HCT116 (cell line): ENCODE results near the gene C16orf78.

Experiments used
- ATF3 ChIP-seq: IDR thresholded peaks from 2 replicates; pipeline ENCODE4 v1.6.1; 2012
- CEBPB ChIP-seq: IDR thresholded peaks from 2 replicates; pipeline ENCODE4 v1.6.1; 2012; ENCODE audit warnings: low read depth
- CTCF ChIP-seq, 3 experiments: fragments of 200-600 bp in 1 of 3; sonication (generic) in 1 of 3; IDR thresholded peaks in 2 of 3; conservative IDR thresholded peaks in 1 of 3; 2 replicates each; pipeline ENCODE4 v1.5.1; 2012 to 2017; ENCODE audit warnings: low read depth in 2 of 3, low read length in 2 of 3, antibody characterized with exemption in 1 of 3, borderline replicate concordance in 1 of 3, control low read depth in 1 of 3, mild to moderate bottlenecking in 1 of 3, mixed read lengths in 1 of 3, mixed run types in 1 of 3, moderate library complexity in 1 of 3; ENCODE audit not compliant: insufficient read depth in 1 of 3
- ELF1 ChIP-seq: IDR thresholded peaks from 2 replicates; pipeline ENCODE4 v1.6.1; 2012; ENCODE audit warnings: low read depth, borderline replicate concordance
- EZH2 ChIP-seq: fragments of 200-600 bp; sonication (generic); IDR thresholded peaks from 2 replicates; pipeline ENCODE4 v1.6.1; 2017; ENCODE audit warnings: antibody characterized with exemption, mixed run types
- EZH2phosphoT487 ChIP-seq: fragments of 200-600 bp; IDR thresholded peaks from 2 replicates; pipeline ENCODE4 v1.6.1; 2018; ENCODE audit warnings: antibody characterized with exemption, borderline replicate concordance
- MAX ChIP-seq: IDR thresholded peaks from 2 replicates; pipeline ENCODE4 v1.6.1; 2012
- POLR2A ChIP-seq: IDR thresholded peaks from 2 replicates; pipeline ENCODE4 v1.7.0; 2011; ENCODE audit warnings: borderline replicate concordance; ENCODE audit not compliant: insufficient read depth, insufficient read length; ENCODE audit errors: extremely low read depth
- POLR2AphosphoS5 ChIP-seq: IDR thresholded peaks from 2 replicates; pipeline ENCODE4 v1.6.1; 2011; ENCODE audit warnings: mild to moderate bottlenecking, low read depth, low read length, moderate library complexity
- REST ChIP-seq: IDR thresholded peaks from 2 replicates; pipeline ENCODE4 v1.6.1; 2012; ENCODE audit warnings: low read depth
- SP1 ChIP-seq: IDR thresholded peaks from 2 replicates; pipeline ENCODE4 v1.6.1; 2012; ENCODE audit warnings: low read depth
- SRF ChIP-seq: IDR thresholded peaks from 2 replicates; pipeline ENCODE4 v1.6.1; 2012; ENCODE audit warnings: low read depth
- TCF7L2 ChIP-seq: IDR thresholded peaks from 2 replicates; pipeline ENCODE4 v1.7.0; 2011; ENCODE audit warnings: borderline replicate concordance, inconsistent platforms; ENCODE audit not compliant: insufficient read depth, insufficient read length; ENCODE audit errors: extremely low read depth
- ZNF274 ChIP-seq: fragments of 200-500 bp; sonication (Bioruptor generic); IDR thresholded peaks from 2 replicates; pipeline ENCODE4 v1.6.1; 2014; ENCODE audit warnings: mild to moderate bottlenecking, low read depth, low read length, inconsistent platforms

- TF ChIP-seq EZH2 (no peak), CTCF (IDR thresholded peaks at IDR 0.05 in 2 of 3, conservative IDR thresholded peaks at IDR 0.05 in 1 of 3; ENCODE audit: borderline replicate concordance in 1 of 3, insufficient read depth in 1 of 3, low read depth in 2 of 3, low read length in 2 of 3) (no peak), CEBPB (no peak), POLR2A (no peak), REST (no peak), ZNF274 (no peak), MAX (no peak), TCF7L2 (no peak), ATF3 (no peak), POLR2AphosphoS5 (no peak), SP1 (no peak), ELF1 (no peak), EZH2phosphoT487 (no peak), SRF (no peak)
Observed at GRCh38 chr16:49419862-49420261, 46.3 kb downstream of the C16orf78 start.
